Lung (tissue), 12 donors: ENCODE results near the gene DPCD. TPM values are rescaled to one million over a fixed set of nuclear protein-coding genes. Genes with fewer than 3 reads are reported as not detected.

Experiments used
- ATAC-seq: fragments of 200-7000 bp; cut with Tn5 transposase; one replicate; pipeline ENCODE4 v1.9.1; 2020; ENCODE audit warnings: moderate number of reproducible peaks; ENCODE audit not compliant: insufficient read depth, low FRiP score
- DNase-seq, 3 donors: peaks; one replicate each; pipeline ENCODE4 v3.0.0-alpha.2; 2013 to 2017
- H3K27ac ChIP-seq, 2 donors: one replicate each; pipeline ENCODE4 v1.5.1; 2013; ENCODE audit warnings: mild to moderate bottlenecking in 2 of 2, moderate library complexity in 2 of 2, control low read depth in 1 of 2, inconsistent platforms in 1 of 2, low read depth in 1 of 2, low read length in 1 of 2
- H3K27me3 ChIP-seq, 3 donors: one replicate each; pipeline ENCODE4 v1.5.1; 2013; ENCODE audit warnings: low read length in 2 of 3; ENCODE audit not compliant: control insufficient read depth in 3 of 3, insufficient read depth in 3 of 3
- H3K36me3 ChIP-seq, 4 donors: one replicate each; pipeline ENCODE4 v1.5.1; 2013; ENCODE audit warnings: low read length in 4 of 4, mild to moderate bottlenecking in 1 of 4, moderate library complexity in 1 of 4; ENCODE audit not compliant: control insufficient read depth in 4 of 4, insufficient read depth in 4 of 4
- H3K4me1 ChIP-seq, 5 donors: one replicate each; pipeline ENCODE4 v1.5.1; 2013; ENCODE audit warnings: low read length in 5 of 5, mild to moderate bottlenecking in 2 of 5, moderate library complexity in 1 of 5; ENCODE audit not compliant: control insufficient read depth in 5 of 5, insufficient read depth in 5 of 5
- H3K4me3 ChIP-seq: one replicate; pipeline ENCODE4 v1.5.1; 2013; ENCODE audit warnings: mild to moderate bottlenecking, control low read depth, moderate library complexity
- H3K9ac ChIP-seq, 2 donors: one replicate each; pipeline ENCODE4 v1.5.1; 2013; ENCODE audit warnings: low read length in 2 of 2, control low read depth in 1 of 2; ENCODE audit not compliant: insufficient read depth in 1 of 2
- H3K9me3 ChIP-seq, 4 donors: one replicate each; pipeline ENCODE4 v1.5.1; 2013; ENCODE audit warnings: low read length in 3 of 4, mild to moderate bottlenecking in 1 of 4, moderate library complexity in 1 of 4; ENCODE audit not compliant: control insufficient read depth in 4 of 4, insufficient read depth in 3 of 4
- CTCF ChIP-seq: IDR thresholded peaks from 2 replicates; pipeline ENCODE4 v1.5.1; 2012; ENCODE audit warnings: mild to moderate bottlenecking; ENCODE audit errors: control extremely low read depth, extremely low read depth
- WGBS, 2 donors: extraction: QIAGEN DNeasy Blood & Tissue Kit; methylation state at CpG; one replicate each; pipeline ENCODE4 v1.1.7; 2013; 5-methylcytosine and 5-hydroxymethylcytosine counted together
- polyA plus RNA-seq, 2 donors: library from polyadenylated mRNA; stranded (reverse); fragments of 200-250 nt; gene quantifications; one replicate each; pipeline ENCODE4 v1.2.1, GENCODE V29; 2013
- total RNA-seq, 2 donors: library from RNA; depleted of rRNA in 1 of 2; stranded (reverse); fragments of >200 nt in 1 of 2; gene quantifications; one replicate each; pipeline ENCODE4 v1.2.1, GENCODE V29; 2014 to 2021
- donor health status: control.
- donor health status: control.
- donor health status: Bipolar disorder and iron deficiency.
- donor health status: healthy.
- donor health status: DM: yes; HTN: yes; CAD: no.

Gene DPCD
- total and polyA plus RNA-seq, 4 donors = 24.1 to 31.8 (median 25.9) TPM

- Histone ChIP-seq H3K9me3 (no peaks in the 10 kb centered on the region), H3K9ac (no peak overlapping the region), H3K36me3 (peaks cover 0 to 42% (median 12%) of the 10 kb centered on the region in 4 donors), H3K27ac (no peak overlapping the region), H3K4me1 (no peaks in the 10 kb centered on the region), H3K4me3 (no peak overlapping the region), H3K27me3 (no peaks in the 10 kb centered on the region)
- no peak for DNase-seq
- WGBS, 2 donors = 82 to 87% methylated on average over 5 of the region's 5 CpGs
- ATAC-seq = no peak
- TF ChIP-seq CTCF = no peak
Measured at GRCh38 chr10:101578192-101578591, 9.9 kb upstream of the DPCD start.

- no peak overlapping the region for H3K4me3 ChIP-seq
- ATAC-seq (no peak), DNase-seq (no peak)
- no peak overlapping the region for H3K27ac ChIP-seq
- no peaks in the 10 kb centered on the region for H3K4me1 ChIP-seq
- no peaks in the 10 kb centered on the region for H3K9me3 ChIP-seq
- no peaks in the 10 kb centered on the region for H3K27me3 ChIP-seq
- H3K36me3 ChIP-seq = peaks cover 0 to 48% (median 14%) of the 10 kb centered on the region in 4 donors
- no peak for TF ChIP-seq CTCF
- no peak overlapping the region for H3K9ac ChIP-seq
- 91 to 94% methylated on average over 12 to 13 of the region's 13 CpGs for WGBS, 2 donors
Measured at GRCh38 chr10:101578803-101579515, 9.2 kb upstream of the DPCD start.

- H3K9ac ChIP-seq = no peak overlapping the region
- no peak for TF ChIP-seq CTCF
- no peaks in the 10 kb centered on the region for H3K27me3 ChIP-seq
- H3K4me1 ChIP-seq = no peaks in the 10 kb centered on the region
- no peak overlapping the region for H3K4me3 ChIP-seq
- ATAC-seq = no peak
- no peaks in the 10 kb centered on the region for H3K9me3 ChIP-seq
- WGBS, 2 donors = 96 to 100% methylated on average over 12 of the region's 12 CpGs
- H3K27ac ChIP-seq = no peak overlapping the region
- DNase-seq = no peak
- peaks cover 0 to 50% (median 15%) of the 10 kb centered on the region in 4 donors for H3K36me3 ChIP-seq
Measured at GRCh38 chr10:101579516-101579870, 8.6 kb upstream of the DPCD start.
